Cardiac muscle cell (in vitro differentiated cells and primary cell): ENCODE measurements around the gene HAGHL. TPM values are rescaled to one million over a fixed set of nuclear protein-coding genes. Genes with fewer than 3 reads are reported as not detected.

ENCODE experiments used
- DNase-seq, 2 donors: peaks; one replicate each; pipeline versions ENCODE4 v3.0.0 to v3.0.0-alpha.2; 2010 to 2017; ENCODE audit warnings: low read depth in 1 of 2, low spot score in 1 of 2
- H3K27ac ChIP-seq: fragments of 200-600 bp; sonication (generic); 2 replicates; pipeline ENCODE4 v1.5.1; 2016
- H3K27me3 ChIP-seq: fragments of 200-600 bp; sonication (generic); 2 replicates; pipeline ENCODE4 v1.6.0; 2016; ENCODE audit warnings: control low read depth
- H3K36me3 ChIP-seq: fragments of 200-600 bp; sonication (generic); 2 replicates; pipeline ENCODE4 v1.5.1; 2016; ENCODE audit warnings: control low read depth
- H3K4me1 ChIP-seq: fragments of 200-600 bp; sonication (generic); 2 replicates; pipeline ENCODE4 v1.8.1; 2017; ENCODE audit warnings: low read depth, mild to moderate bottlenecking, mixed run types
- H3K4me3 ChIP-seq: fragments of 200-600 bp; sonication (generic); 2 replicates; pipeline ENCODE4 v1.5.1; 2016; ENCODE audit warnings: mild to moderate bottlenecking
- H3K9me3 ChIP-seq: fragments of 200-600 bp; sonication (generic); 2 replicates; pipeline ENCODE4 v1.5.1; 2017; ENCODE audit warnings: low read depth, mild to moderate bottlenecking, control low read depth
- CTCF ChIP-seq: IDR thresholded peaks from 2 replicates; pipeline ENCODE4 v1.5.1; 2012; ENCODE audit warnings: low read depth, mild to moderate bottlenecking, low read length
- polyA plus RNA-seq: library from polyadenylated mRNA; unstranded; fragments of >200 nt; fragmentation: Nextera tagmentation; extraction: Ambion mirVana; gene quantifications from 2 replicates; pipeline ENCODE4 v1.2.1, GENCODE V29; 2016
- total RNA-seq: library from RNA; depleted of rRNA; stranded (reverse); fragments of >200 nt; gene quantifications from 2 replicates; pipeline ENCODE4 v1.2.3, GENCODE V29; 2016

The HAGHL gene
- total and polyA plus RNA-seq, 2 experiments from 2014 or later: 27.7 to 47.5 TPM

GRCh38 chr16:766008-766819 is 39.3 kb downstream of the HAGHL start:
- H3K36me3 ChIP-seq: no peaks in the 10 kb centered on the region
- no peak for TF ChIP-seq CTCF
- no peaks in the 10 kb centered on the region for H3K4me1 ChIP-seq
- no peaks in the 10 kb centered on the region for H3K9me3 ChIP-seq
- DNase-seq: no peak
- no peak overlapping the region for H3K27ac ChIP-seq
- no peak overlapping the region for H3K4me3 ChIP-seq
- H3K27me3 ChIP-seq: no peaks in the 10 kb centered on the region

GRCh38 chr16:766820-767640 is 40.1 kb downstream of the HAGHL start:
- H3K27ac ChIP-seq: no peak overlapping the region
- no peaks in the 10 kb centered on the region for H3K4me1 ChIP-seq
- no peaks in the 10 kb centered on the region for H3K36me3 ChIP-seq
- no peak overlapping the region for H3K4me3 ChIP-seq
- no peaks in the 10 kb centered on the region for H3K27me3 ChIP-seq
- DNase-seq: no peak
- no peak for TF ChIP-seq CTCF
- H3K9me3 ChIP-seq: no peaks in the 10 kb centered on the region

DNA sequence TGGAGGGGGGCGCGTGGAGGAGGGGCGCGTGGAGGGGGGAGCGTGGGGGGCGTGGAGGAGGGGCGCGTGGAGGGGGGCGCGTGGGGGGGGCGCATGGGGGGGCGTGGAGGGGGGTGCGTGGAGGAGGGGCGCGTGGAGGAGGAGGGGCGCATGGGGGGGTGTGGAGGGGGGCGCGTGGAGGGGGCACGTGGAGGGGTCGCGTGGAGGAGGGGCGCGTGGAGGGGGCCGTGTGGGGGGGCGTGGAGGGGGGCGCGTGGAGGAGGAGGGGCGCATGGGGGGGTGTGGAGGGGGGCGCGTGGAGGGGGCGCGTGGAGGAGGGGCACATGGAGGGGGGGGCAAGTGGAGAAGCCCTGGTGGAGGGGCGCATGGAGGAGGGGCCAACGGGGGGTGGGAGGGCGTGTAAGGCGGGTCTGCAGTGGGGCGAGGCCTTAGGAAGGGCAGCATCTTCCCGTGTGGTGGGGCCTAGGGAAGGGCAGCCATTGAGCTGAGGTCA is 40.9 kb downstream of the HAGHL start:
- TF ChIP-seq CTCF: no peak

GRCh38 chr16:768428-768827 is 41.5 kb downstream of the HAGHL start:
- H3K27me3 ChIP-seq: no peaks in the 10 kb centered on the region
- no peak for TF ChIP-seq CTCF
- no peak overlapping the region for H3K27ac ChIP-seq
- H3K4me3 ChIP-seq: no peak overlapping the region
- H3K9me3 ChIP-seq: no peaks in the 10 kb centered on the region
- no peaks in the 10 kb centered on the region for H3K36me3 ChIP-seq
- H3K4me1 ChIP-seq: no peaks in the 10 kb centered on the region
- no peak for DNase-seq

More for the DNA sequence above, 40.9 kb downstream of the HAGHL start:
- no peak for DNase-seq
- Histone ChIP-seq H3K27ac (no peak overlapping the region), H3K36me3 (no peaks in the 10 kb centered on the region), H3K9me3 (no peaks in the 10 kb centered on the region), H3K27me3 (no peaks in the 10 kb centered on the region), H3K4me1 (no peaks in the 10 kb centered on the region), H3K4me3 (no peak overlapping the region)

- DNase-seq: no peak
- Histone ChIP-seq H3K36me3 (no peaks in the 10 kb centered on the region), H3K4me3 (no peak overlapping the region), H3K9me3 (no peaks in the 10 kb centered on the region), H3K27me3 (no peaks in the 10 kb centered on the region), H3K27ac (no peak overlapping the region), H3K4me1 (no peaks in the 10 kb centered on the region)
- TF ChIP-seq CTCF: no peak
Measured at GRCh38 chr16:769184-769784, 42.4 kb downstream of the HAGHL start.
